GM13977 (cell line): ENCODE data around the gene FAM120AOS.

Source experiments
- DNase-seq: peaks from one replicate; pipeline ENCODE4 v3.0.0; 2012; ENCODE audit warnings: low spot score
- CTCF ChIP-seq: IDR thresholded peaks from 2 replicates; pipeline ENCODE4 v1.5.1; 2012; ENCODE audit warnings: mild to moderate bottlenecking, control low read depth; ENCODE audit not compliant: insufficient read depth; ENCODE audit errors: extremely low read depth, missing control alignments
- in situ Hi-C: fragments of 300-500 bp; cut with MboI; formaldehyde crosslinking; loops from one replicate; pipeline ENCODE4 v1.12.0; 2022; ENCODE audit warnings: low sequenced_read_pairs, low pct_unique_long_range_greater_than_20kb, mixed read lengths, inconsistent platforms; ENCODE audit not compliant: unreplicated experiment

The FAM120AOS gene

DNA sequence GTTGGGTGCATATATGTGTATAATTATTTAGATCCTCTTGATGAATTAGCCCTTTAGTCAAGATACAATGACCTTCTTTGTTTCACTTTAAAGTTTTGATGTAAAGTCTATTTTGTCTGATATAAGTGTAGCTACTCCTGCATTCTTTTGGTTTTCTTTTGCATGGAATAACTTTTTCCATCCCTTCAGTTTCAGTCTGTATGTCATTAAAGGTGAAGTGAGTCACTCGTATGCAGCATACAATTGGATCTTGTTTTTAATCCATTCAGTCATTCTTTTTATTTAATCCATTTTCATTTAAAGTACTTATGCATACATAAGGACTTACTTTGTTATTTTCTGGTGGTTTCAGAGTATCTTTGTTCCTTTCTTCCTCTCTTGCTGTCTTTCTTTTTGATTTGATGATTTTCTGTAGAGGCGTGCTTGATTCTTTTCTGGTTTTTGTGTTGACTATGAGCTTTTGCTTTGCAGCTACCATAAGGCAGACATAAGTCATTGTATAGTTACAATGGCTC is 38.1 kb downstream of the FAM120AOS start:
- TF ChIP-seq CTCF, result no peak
- in situ Hi-C loops, result no loop called here
- no peak for DNase-seq

DNA sequence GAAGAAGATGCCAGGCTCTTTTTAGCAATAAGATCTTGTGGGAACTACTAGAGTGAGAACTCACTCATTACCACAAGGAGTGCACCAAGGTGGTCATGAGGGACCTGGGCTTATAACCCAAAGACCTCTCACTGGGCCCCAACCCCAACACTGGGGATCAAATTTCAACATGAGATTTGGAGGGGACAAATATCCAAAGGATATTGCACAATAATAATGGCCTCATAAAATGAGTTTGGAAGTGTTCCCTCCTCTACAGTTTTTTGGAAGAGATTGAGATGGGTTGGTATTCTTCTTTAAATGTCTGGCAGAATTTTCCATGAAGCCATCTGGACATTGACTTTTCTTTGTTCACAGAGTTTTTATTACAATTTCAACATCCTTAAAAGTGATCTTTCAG is 39.9 kb downstream of the FAM120AOS start:
- in situ Hi-C loops, result no loop called here
- TF ChIP-seq CTCF, result no peak
- DNase-seq, result no peak

GRCh38 chr9:93406371-93406770 is 47.0 kb downstream of the FAM120AOS start:
- TF ChIP-seq CTCF, result no peak
- in situ Hi-C loops, result no loop called here
- no peak for DNase-seq

DNA sequence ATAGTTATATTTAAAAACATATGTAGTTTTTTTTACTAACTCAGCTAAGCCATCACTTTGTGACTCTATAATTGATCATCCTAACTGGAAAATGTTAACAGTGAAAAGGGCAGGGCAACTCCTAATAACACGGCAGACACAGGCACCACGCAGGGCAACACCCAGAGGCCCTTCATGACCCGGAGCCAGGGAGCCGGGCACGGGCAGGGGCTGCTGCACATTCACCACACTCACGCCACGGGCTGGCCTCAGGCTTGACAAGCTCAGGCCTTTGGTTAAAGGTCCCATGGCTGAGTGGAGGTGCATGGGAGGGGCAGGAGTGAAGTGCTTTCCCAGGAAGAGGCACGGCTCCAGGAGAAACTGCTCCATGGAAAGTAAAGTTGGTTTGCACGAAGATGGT is 54.9 kb downstream of the FAM120AOS start:
- DNase-seq, result no peak

DNA sequence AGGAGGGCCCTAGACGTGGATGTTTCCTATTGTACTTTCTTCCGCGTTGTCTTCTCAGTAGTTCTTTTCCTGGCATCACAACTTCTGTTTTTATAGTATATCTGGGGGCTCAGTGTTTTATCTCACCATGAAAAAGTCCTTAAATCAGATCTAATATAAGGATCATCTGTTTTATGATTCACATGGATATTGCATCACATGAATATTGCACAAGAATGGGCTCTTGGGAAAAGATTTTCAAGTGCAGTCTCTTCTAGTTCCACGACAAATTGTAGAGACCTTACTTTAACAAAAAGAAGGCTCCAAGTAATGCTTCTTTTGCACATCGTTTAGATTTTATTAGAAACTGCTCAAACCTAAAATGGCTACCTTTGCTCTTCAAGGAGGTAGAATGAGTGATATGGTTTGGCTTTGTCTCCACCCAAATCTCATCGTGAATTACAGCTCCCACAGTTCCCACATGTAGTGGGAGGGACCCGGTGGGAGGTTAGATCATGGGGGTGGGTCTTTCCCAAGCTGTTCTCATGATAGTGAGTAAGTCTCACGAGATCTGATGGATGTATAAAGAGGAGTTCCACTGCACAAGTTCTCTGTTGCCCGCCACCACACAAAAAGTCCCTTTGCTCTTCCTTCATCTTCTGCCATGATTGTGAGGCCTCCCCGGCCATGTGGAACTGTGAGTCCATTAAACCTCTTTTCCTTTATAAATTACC is 55.6 kb downstream of the FAM120AOS start:
- DNase-seq, result no peak

More for the DNA sequence above, 54.9 kb downstream of the FAM120AOS start:
- TF ChIP-seq CTCF, result no peak
- in situ Hi-C loops, result no loop called here

More for the DNA sequence above, 55.6 kb downstream of the FAM120AOS start:
- in situ Hi-C loops, result no loop called here
- no peak for TF ChIP-seq CTCF
